GM12801 (cell line): ENCODE results near the gene CFAP161.

Experiments used
- CTCF ChIP-seq: IDR thresholded peaks from one replicate; pipeline ENCODE4 v1.5.1; 2011; ENCODE audit warnings: control low read depth; ENCODE audit not compliant: insufficient read length; ENCODE audit errors: extremely low read depth

Gene CFAP161

GRCh38 chr15:81091889-81092558 is 42.0 kb upstream of the CFAP161 start:
- no peak for TF ChIP-seq CTCF

- TF ChIP-seq CTCF, result no peak
These were observed 41.5 kb upstream of the CFAP161 start for GRCh38 chr15:81092559-81092902.

- TF ChIP-seq CTCF, result no peak
These were observed 40.1 kb upstream of the CFAP161 start for GRCh38 chr15:81093961-81094360.

DNA sequence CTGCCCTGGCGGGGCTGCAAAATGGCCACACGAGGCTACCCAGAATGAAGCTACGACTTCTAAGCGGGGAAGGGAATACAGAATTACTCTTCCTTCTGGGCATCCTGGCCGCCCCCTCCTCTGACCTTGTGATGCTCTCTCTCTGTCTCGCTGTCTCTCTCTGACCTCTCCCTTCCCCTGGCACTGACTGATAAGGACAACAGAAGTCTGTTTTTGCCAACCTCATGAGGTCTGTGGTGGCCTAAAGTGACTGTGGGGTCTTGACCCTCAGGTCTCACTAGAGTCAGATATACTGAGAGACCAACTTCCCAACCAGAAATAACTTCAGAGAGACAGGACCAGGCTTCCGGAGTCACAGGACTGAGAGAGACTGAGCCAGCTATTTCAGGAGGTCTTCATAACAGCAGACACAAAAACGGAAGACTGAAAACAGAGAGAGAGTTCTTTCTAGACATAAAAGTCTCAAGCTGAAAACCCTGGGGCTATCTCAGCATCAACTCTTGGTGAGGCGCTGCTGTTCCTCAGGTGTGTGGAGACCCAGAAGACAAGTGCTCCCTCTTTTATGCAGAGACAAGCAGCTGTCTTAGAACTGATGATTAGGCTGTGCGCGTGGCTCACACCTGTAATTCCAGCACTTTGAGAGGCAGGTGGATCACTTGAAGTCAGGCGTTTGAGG is 38.2 kb upstream of the CFAP161 start:
- TF ChIP-seq CTCF, result no peak

GRCh38 chr15:81096398-81096797 is 37.7 kb upstream of the CFAP161 start:
- no peak for TF ChIP-seq CTCF

DNA sequence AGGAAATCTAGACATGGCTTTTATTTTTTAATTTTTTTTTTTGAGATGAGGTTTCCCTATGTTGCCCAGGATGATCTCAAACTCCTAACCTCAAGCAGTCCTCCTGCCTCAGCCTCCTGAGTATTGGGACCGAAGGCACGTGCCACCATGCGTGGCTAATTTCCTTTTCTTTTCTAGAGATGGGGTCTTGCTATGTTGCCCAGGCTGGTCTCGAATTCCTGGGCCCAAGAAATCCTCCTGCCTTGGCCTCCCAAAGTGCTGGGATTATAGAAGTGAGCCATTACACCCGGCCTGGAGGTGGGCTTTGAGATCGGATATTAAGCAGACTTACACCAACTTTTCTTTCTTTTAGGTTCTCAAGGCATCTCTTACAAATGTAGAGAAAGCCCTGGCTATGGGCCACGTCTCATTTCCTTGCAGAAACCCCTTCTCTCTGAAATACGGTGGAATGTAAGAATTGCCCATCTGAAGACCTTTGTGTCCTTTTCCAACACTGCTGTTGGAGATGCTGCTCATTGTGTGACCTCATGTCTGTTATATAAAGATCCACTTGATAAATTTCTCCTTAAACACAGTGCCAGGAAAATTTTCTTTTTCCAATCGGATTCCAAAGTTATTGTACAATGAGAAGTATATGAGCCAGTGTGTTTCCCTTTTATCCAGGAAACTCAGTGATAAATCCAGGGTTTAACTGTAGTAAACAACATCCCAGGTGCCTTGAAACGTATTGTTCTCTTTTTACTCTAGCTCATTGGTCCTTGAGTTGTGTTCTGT is 36.8 kb upstream of the CFAP161 start:
- TF ChIP-seq CTCF, result no peak

GRCh38 chr15:81097890-81098280 is 36.2 kb upstream of the CFAP161 start:
- no peak for TF ChIP-seq CTCF
